Germinal center (tissue), 1 donor: ENCODE results near the gene CTSC.
A peak's percentile ranks its signal among the peaks of the same experiment; 100 is the strongest.

Experiments
- DNase-seq: peaks from one replicate; pipeline ENCODE4 v3.0.0; 2012; ENCODE audit warnings: mixed read lengths, low spot score

Gene CTSC

GRCh38 chr11:88337181-88337986 lies at the start of gene CTSC:
TSS of gene CTSC (minus strand) at chr11:88337736. CDS start at chr11:88337672, 64 bp downstream.
- DNase-seq: peak; percentile 83

GRCh38 chr11:88384669-88385005 lies 47.1 kb upstream of the CTSC start:
- DNase-seq: no peak

GRCh38 chr11:88384004-88384668 lies 46.6 kb upstream of the CTSC start:
- no peak for DNase-seq

GRCh38 chr11:88383447-88383846 lies 45.9 kb upstream of the CTSC start:
- DNase-seq: no peak

DNA sequence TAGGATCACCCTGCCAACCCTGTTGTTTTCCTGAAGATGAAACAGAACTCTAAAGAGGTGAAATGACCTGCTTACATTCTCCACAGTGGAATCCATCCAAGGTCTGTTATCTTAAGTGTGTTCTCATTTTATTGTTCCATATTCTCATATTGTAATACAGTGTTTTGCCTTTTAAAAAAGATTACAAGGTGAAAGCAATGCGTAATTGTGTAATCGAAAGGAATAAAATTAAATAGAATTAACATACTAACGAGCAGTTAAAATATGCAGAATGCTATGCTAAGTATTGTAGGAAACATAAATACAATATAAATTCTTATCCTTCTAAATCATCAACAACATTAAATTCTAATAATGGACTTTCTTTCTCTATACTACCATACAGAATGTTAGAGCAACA lies 41.6 kb upstream of the CTSC start:
- no peak for DNase-seq

GRCh38 chr11:88378422-88379066 lies 41.0 kb upstream of the CTSC start:
- DNase-seq: no peak

DNA sequence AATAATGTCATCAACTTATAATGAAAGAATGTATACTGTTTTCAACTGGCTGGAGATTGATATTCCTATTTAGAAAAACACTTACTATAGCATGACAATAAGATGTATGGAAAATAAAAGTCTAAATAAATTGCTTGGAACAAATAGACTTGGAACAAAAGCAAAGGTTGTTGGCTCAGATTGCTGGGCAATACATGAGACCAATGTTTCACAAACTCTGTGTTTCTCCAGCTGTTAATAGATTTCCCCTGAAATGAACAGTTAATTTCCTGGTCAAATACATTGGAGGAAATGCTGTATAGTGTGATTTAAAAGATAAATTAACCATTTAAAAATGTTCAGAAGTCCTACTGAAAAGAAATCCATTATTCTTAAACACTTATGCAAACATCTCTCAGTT lies 40.1 kb upstream of the CTSC start:
- DNase-seq: no peak

DNA sequence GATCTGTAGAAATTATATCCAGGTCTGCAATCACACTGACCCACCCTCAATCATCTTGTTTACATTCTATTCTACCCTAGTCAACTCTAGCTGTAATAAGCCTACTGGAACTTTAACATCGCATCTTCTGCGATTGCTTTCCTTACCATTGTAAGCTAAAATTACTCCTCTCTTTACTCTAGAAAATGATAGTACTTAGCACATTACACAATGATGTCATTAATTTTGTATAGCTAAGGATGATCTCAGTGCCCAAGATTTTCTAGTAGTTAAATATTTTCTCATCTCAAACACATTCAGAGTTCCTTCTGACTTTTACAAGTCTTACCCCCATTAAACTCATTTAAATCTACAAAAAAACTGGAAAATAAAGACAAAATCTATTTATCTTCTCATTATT lies 39.6 kb upstream of the CTSC start:
- DNase-seq: no peak

DNA sequence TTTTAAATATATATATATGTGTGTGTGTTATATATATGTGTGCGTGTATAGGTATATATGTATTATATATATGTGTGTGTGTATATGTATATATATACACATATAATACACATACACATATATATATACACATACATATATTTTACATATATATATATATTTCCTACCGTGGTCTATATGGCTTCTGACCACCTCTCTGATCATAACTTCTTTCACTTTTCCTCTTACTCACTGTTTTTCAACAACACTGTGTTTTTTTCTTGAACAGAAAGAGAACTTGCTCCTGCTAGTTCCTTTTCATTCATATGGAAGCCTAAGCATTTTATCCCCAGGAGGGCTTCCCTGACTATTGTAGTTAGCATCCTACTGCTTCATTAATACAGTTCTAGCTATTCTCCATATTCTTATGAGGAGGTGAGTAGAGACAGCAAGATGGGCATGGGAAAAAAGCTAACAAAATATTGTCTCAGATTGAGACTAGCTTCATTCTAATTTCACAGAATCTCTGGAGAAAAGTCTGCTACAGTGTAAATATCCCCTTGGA lies 38.5 kb upstream of the CTSC start:
- DNase-seq: no peak

GRCh38 chr11:88370782-88371181 lies 33.2 kb upstream of the CTSC start:
- no peak for DNase-seq

GRCh38 chr11:88367310-88367709 lies 29.8 kb upstream of the CTSC start:
- DNase-seq: no peak

DNA sequence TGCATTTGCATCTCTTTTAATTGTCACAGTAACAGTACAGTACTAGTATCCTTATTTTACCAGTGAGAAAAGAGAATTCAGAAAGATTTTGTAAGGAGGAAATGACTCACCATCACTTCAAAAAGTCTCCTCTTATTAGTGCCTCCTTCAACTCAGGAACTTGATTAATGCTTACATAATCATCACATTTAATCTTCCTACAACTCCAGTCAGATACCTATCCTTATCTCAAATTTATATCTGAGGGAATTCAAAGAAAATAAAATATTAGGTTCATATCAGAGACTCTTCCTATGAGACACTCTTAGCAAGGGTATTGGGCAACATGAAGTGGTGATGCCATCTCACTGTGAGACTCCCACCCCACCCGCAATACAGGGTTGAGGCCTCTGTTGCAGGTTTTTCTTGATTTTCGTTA lies 26.1 kb upstream of the CTSC start:
- no peak for DNase-seq

- DNase-seq: no peak
These were observed 25.5 kb upstream of the CTSC start for GRCh38 chr11:88363004-88363403.

- DNase-seq: no peak
These were observed 22.6 kb upstream of the CTSC start for GRCh38 chr11:88360141-88360540.

DNA sequence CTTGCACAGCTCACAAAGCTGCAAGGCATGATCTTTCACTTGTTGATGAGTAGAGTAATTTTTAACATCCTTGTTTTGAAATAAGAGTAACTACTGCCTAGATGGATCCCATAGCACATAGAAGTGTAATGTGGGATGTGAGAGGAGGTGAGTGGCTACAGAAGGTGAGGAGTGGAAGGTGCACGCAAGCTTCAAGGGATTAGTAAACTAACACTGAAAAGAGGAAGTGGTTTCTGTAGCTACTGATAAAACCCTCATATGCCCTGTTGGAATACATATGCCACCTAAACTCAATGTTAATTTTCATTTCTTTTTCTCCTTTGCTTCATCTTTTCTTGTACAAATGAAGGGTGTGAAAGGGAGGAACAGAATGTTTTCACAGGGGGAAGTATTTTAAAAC lies 22.0 kb upstream of the CTSC start:
- DNase-seq: no peak

DNA sequence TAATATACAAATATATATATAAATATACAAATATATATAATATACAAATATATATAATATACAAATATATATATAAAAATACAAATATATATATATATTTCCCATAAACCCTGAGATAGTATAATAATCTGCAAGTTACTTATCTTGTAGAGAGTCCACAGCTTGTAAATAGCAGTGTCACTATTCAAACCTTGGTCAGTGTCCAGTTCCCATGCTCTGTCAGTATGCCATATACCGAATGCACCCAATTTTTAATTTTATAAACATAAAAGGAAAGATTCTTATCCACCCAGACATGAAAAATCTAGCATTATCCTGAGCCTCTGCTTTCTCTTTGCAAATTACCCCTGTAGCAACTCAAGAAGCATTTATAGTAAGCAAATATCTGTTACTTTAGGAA lies 21.6 kb upstream of the CTSC start:
- no peak for DNase-seq

DNA sequence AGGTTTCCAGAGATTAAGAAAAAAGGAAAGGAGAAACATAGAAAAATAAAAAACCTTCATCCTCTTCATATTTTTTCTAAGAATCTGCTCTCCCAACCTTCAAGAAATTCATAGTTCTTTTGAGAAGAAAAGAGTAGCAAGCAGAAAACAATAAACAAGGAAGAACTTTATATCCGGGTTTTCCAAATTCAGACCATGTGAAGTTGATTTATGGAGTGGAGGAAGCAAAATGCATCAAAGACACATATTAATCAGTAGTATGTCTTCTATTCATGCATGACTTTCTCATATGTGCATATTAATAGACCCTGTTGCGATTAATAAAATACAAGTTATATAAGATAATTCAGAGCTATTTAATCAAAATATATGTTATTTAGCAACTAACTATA lies 20.5 kb upstream of the CTSC start:
- DNase-seq: no peak

- no peak for DNase-seq
These were observed 19.9 kb upstream of the CTSC start for GRCh38 chr11:88357323-88358039.

GRCh38 chr11:88355887-88356286 lies 18.4 kb upstream of the CTSC start:
- no peak for DNase-seq

DNA sequence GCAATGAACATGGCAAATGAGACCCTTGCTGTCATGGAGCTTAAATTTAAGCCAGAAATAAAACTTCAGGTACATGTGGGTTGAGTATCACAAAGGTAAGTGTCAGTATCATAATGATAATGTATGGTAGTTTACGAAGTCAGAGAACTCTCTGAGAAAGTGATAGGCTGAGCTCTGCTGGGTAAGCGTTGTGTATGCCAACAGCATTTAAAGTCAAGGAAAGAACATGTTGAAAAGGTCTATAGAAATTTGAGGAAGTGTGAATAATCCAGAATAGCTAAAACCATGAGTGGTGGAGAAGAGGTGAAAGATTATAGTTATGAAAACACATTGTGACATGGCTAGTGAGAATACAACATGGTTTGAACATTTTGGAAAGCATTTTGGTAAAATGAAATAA lies 17.4 kb upstream of the CTSC start:
- DNase-seq: no peak

GRCh38 chr11:88353835-88354496 lies 16.4 kb upstream of the CTSC start:
- no peak for DNase-seq

DNA sequence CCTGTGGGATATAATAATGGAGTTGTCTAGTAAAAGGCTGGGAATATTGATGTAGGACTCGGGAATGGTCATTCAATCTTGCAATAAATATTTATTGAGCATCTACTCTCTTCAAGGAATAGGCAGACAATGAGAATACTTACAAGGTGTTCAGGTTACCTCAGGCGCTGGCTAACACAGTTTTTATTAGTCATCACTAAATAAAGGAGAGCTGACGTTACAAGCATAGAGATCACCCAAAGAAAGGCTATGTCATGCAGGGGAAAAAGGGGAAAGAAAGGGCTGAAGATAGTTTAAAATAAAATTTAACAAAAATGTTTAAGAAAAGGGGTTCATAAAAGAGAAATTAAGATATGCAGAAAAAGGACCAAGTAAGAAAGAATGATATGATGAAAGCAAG lies 15.8 kb upstream of the CTSC start:
- DNase-seq: no peak
